NCI-H2081 (cell line): ENCODE results near the gene NBEAL2.
"Not testable (repeated sequence)": the region's sequence is repeated elsewhere in the genome, so short reads cannot be mapped to it uniquely, and the experiment has no call there.

Source experiments
- DNase-seq, 2 experiments: peaks; one replicate each; lab custom pipeline; 2025; lab: John Stamatoyannopoulos, UW

The NBEAL2 gene

DNA sequence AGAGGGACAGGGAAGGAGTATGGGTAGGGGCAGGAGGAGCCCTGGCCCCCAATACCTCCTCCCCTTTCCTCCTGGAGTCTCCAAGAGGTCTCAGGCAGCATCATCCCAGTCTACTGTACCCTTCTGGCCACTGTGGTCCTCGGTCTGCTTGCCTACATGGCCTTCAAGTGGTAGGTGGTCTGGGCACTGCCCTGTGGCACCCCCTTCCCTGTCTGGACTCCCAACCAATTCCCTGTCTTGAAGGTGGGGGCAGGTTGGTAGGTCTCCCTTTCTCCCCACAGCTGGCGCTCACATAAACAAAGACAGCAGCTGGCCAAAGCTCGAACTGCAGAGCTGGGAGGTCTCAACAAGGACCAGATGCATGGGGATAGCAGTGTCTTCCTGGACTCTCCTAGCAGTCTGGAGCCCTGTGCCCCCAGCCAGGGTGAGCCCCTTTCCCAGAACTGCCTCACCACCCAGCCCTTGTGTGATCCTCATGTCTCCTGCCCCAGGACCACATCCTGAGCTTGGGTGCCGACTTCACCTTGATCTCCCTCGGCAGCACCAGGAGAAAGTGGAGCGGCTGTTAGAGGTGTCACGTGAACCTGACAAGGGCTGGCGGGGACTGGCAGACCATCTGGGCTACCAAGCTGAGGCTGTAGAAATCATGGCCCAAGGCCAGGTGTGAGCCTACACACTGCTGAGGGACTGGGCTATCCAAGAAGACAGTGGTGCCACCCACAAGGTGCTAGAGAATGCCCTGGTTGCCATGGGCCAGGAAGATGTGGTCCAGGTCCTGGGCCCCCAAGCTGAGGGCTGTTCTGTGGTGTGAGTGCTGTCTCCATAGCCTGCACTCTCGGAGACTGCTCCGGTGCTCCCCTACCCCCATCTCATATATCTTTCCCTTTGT lies 33.1 kb downstream of the NBEAL2 start:
- DNase-seq, result no peak

DNA sequence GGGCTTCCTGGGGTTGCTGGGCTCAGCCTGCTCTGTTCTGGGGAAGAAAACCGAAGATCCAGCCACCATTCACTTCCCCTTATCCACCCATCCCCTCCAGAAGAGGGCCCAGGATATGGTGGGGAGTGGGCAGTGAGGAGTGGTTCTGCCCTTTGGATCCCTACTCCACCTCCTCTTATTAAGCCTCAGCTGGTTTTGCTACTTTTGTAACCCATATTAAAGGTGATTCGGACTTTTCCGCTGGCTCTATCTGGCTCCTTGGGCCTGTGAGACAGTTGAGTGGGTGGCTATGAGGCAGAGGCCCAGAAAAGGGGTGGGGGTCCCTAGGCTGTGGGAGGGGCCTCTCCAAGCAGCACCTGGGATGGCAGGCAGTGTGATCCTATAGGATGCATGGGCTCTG lies 33.8 kb downstream of the NBEAL2 start:
- no peak for DNase-seq

DNA sequence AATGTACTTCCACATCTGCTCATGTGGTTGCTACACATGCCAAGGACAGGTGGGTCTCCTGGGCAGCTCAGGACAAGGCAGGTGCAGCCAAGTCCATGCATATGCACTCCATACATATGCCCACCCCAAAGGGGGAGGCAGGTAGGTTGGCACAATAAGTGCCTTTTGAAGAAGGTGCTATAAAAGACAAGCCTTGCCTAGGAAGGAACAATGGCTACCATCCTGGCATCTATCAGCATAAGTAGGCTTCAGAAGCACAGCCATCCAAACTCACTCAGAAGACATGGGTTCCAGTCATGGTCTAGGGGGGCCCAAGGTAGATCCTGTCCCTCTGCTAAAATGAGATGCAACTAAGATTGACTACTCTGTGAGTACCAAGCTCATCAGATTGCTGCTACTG lies 34.6 kb downstream of the NBEAL2 start:
- DNase-seq, result no peak

DNA sequence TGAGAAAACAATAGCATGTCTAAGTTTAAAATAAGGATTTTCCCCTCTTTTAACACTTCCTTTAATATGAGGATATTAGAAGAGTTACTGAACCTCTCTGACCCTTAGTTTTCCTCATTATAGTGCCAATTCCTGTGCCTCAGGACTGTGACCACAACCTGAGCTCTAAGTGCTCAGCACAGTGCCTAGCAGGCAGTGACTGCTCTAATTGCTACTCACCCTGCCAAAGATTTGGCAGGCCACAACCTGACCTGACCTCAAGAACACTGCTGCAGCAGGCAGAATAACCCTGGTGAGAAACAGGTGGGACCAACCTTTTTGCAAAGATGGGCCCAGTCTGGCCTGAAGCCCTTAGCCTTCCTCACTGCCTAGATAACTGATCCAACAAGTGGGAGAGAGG lies 35.7 kb downstream of the NBEAL2 start:
- no peak for DNase-seq

DNA sequence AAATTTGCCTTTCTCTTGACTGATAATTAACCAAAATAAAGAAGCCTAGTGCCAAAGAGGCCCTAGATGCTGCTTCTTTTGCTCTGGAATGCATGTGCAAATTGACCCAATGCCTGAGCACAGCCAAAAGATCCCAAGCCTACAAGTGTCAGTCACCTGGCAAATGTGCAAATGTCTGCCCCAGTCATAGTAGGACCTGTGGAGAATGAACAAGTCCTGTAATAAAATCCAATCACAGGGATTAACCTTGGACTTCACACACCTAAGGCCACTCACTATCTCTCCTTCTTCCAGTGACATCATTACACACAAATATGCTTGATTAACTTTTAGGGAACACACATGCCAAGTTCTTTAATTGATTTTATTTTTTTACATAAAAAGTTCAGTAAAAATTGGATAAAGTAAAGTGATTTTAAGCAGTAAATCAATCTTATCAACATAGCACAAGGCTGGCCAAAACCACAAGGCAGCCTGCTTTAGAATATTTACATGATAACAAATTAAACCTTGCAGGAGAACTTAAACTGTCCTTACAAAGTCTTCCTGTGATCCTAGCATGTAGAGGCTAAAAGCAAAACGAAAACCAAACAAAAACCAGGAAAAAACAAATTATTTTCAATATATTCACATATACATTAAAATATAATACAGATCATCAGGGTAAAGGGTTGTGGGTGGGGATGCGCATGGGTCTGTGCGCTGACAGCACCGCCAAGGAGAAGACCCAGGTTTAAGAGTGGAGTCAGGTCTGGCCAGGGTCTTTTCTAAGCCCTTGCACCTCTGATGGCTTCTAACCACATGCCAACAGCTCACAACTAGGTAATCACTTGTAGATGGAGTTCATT lies 36.8 kb downstream of the NBEAL2 start:
- DNase-seq, result no peak

DNA sequence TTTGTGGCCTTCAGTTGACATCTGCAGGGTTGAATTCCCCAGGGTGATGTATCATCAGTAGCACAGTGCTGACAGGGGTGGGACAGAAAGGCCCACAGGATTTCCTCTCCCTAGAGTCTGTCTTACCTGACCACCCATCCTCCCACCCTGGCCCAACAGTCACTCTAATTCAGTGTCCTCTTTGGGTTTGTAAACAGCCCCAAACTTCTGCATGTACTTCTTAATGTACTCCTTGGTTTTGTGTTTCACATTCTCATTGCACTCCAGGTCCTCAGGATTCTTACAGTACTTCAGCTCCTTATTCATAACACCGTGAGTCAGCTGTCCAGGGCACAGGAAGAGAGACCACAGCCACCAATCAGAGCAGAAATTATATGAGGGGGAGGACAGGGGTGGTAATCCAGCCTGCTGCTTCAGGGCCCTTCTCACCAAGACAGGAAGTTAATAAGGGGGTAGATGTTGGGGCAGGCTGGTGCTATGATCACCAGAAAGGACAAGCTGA lies 37.5 kb downstream of the NBEAL2 start:
- no peak for DNase-seq

DNA sequence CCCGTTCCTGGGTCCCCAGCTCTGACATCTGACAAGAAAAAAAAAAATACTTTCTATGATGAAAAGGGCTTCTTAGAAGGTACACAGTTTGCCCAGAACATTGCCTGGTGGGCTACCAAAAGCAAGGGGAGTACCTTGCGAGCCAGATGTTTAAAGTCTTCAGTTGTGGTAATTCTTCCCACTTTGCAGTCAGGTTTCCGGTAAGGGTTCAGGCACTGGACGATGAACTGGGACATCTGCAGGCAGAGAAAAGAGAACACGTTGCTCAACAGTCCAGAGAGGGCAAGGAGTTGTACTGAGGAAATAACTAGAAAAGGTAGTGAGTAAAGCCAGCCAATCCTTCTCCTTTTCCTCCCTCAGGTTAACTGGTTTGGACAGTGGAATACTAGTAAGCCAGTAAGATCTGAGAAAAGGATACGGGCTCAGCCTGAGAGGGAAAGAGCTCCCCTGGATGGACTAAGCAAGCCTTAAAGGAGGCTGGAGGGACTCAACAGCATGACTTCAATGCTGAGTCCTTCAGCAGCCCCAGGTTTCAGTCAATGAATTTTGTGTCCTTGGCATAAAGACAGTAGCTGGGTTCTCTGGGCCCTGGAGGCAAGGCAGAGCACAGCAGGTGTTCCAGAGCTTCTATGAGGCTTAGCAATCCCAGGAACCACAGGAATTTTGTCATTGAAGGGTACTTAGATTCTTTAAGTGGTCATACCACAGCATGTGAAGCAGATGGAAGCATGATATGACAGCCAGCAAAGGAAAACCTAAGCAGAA lies 38.2 kb downstream of the NBEAL2 start:
- no peak for DNase-seq

DNA sequence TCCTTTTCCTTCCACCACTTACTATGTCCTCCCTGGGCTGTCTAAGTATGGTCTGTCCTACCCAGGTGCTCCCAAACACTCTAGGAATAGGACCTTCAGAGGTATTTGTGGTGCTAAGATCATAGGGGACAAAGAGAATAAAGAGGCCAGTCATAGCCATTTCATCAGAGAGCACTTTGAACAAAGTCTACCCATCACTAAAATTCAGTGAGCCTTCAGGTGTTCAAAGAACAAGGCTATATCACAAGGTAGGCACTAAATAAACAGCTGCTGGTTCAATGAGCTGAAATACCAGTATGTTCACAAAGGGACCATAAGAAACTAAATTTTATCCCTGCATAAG lies 38.8 kb downstream of the NBEAL2 start:
- DNase-seq, result no peak

DNA sequence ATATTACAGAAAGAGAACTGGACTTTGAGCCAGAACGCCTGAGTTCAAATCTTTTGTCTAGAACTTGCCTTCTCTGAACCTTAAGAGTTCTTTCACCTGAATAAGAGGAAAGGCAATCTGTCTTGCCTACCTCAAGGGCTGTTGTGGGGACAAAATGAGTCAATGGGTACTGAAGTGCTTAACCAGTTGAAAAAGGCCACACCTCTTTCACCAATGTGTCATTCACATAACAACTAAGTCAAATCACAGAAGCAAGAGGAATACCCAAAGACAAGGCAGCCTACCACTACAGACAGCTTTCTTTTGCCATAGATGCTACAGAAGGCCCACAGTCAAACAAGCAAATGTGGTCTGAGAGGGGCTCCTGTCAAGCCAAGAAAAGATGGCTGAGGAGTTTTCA lies 39.7 kb downstream of the NBEAL2 start:
- no peak for DNase-seq

DNA sequence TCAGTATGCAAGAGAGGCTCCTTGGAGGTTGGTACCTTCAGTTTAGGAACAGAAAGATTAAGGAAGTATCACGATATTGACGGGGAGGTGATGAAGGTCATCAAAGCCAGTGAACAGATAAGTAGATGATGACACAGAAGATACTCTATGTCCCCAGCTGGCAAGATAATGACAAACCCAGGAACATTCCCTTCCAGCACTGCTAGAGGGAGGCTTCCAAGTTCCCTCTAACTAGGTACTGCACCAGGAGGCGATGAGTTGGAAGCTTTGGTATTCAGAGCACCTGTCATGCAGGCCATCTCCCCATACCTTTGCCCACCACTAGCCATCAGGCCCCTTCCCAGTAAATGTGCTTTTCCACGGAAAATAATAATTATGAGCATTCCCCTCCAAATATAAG lies 40.8 kb downstream of the NBEAL2 start:
- DNase-seq, result no peak

DNA sequence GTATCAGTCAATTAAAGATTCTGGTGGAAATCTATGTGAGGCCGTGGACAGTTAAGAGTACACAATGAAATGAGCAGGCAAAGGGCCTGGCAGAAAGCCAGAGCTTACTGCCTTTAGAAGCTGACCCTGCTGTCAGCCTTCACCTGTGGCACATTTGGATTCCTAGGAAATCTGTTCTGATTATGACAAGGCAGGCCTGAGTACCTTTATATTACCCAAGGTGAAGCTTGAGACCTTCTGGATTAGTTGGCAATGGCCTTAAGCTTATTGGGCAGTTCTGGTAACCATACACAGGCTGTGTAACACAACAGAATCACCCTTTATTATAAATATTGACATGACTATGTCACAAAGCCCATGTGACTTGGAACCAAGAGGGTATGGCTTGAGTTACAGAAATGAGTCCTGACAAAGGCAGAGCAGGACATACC lies 43.2 kb downstream of the NBEAL2 start:
- DNase-seq, result peak in 1 of 2 experiments; percentile 23

DNA sequence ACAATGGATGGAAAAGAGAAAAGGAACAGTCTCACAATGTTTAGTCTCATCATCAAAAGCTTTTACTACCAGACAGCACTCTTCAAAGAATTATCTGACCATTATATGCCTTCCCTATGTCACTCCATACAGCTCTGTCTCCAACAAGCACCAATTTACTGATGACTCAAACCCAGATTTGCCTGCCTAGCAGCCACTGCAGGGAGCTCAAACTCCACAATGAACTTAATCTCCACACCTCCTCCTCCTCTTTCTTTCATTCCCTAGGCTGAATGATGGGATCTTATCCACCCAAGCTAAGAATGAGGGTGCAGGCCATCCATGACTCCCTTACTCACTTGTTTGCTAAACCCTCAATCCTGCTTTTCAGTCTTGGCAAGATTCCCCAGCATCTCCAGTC lies 45.5 kb downstream of the NBEAL2 start:
- no peak for DNase-seq

DNA sequence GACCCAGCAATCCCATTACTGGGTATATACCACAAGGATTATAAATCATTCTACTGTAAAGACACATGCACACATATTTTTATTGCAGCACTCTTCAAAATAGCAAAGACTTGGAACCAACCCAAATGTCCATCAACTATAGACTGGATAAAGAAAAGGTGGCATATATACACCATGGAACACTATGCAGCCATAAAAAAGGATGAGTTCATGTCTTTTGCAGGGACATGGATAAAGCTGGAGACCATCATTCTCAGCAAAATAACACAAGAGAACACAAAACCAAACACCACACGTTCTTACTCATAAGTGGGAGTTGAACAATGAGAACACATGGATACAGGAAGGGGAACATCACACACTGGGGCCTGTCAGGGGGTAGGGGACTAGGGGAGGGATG lies 47.0 kb downstream of the NBEAL2 start:
- not testable (repeated sequence) for DNase-seq

DNA sequence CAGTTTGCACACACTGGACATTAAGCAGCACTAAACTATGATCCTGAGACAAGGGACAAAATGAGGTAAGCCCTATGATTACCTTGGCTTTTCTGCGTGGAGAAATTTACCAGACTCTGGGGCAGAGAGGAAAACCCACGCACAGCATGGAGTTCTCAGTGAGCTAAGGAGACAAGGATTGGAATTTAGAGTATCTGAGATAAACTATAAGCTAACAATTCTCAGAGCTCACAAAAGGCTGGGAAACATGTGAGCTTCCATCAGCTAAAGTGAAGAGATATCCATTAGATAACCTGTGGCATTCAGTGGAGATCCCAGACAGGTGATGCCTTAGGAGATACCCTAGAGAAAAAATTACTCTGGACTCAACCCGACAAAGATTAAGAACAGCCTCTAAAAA lies 48.7 kb downstream of the NBEAL2 start:
- DNase-seq, result no peak

DNA sequence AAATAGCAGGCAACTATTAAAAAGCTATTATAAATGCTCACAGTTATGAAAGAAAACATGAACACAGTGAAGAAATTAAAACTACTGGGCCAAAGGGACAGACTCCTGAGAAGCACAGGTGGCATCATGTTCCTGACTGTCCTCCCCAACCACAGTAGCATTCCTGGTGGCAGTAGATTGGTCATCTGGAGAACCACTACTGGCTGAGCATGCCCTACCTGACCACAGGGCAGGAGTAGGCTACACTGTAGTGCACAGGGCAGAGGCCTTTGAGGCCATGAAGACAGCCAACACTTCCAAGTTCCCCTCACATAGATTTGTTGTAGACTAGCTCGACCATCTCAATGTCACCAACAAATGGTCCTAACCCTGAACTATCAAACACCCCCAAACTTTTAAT lies 49.2 kb downstream of the NBEAL2 start:
- DNase-seq, result no peak

DNA sequence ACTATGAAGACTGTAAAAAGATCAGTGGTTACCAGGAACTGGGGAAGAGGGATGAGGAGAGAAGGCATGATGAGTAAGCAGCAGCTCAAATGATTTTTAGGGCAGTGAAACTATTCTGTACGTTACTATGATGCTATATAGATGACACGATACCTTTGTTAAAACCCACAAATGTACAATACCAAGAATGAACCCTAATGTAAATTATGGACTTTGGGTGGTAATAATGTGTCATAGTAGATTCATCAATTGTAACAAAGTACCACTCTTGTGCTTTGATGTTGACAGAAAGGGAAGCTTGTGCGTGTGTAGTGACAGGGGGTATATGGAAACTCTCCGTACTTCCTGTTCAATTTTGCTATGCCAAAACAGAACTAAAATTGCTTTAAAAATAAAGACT lies 51.6 kb downstream of the NBEAL2 start:
- DNase-seq, result peak in 1 of 2 experiments; percentile 10

DNA sequence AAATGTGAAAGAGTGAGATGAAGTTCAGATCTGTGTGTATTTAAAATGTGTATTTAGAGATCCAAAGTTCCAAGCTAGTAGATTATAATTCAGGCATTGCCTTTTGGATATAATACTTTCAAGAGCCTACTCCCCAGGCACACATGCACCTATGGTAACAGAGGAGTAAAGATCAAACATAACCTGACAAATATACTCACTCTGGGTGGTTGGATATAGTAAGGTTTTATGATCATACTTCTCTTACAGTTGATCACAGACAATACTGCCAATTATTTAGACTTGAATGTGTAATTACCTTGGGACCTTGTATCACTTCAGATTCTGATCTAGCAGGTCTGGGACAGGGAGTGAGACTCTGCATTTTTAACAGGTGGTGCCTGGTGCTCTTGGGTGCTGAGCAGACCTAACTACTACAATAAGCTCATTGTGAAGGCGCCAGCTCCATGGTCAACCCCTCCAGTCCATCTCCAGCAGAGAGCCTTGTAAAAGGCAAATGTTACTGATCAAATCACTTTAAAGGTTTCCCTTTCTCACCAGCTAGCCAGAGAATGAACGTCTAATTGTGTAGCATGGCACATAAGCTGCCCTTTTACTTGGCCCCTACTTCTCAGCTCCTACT lies 55.5 kb downstream of the NBEAL2 start:
- no peak for DNase-seq

DNA sequence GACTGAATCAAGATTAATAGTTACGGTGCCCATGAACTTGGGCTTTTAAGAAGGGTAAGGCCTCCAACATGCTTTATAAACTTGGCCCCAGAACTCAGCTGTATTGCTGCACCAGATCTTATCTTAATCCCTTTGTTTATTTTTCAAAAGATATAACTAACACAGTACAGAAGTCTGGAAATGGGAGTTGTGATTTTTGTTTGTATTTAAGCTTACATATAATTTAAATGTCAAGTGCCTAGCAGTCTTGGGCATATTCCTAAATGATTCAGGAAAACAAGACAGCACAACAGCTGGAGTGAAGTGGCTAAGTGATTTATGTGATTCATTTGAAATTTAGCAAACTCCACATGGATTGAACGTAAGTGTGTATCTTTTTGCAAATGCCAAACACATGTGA lies 56.2 kb downstream of the NBEAL2 start:
- no peak for DNase-seq

DNA sequence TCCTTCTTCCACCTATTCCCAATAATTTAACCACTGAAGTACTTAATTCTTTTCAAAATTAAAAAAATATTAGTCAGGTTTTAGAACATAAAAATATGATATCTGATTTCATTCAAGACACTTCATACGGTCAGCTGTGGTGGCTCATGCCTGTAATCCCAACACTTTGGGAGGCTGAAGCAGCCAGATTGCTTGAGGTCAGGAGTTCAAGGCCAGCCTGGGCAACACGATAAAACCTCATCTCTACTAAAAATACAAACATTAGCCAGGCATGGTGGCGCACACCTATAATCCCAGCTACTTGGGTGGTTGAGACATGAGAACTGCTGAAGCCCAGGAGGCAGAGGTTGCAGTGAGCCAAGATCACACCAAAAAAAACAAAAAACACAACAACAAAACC lies 56.7 kb downstream of the NBEAL2 start:
- DNase-seq, result no peak

DNA sequence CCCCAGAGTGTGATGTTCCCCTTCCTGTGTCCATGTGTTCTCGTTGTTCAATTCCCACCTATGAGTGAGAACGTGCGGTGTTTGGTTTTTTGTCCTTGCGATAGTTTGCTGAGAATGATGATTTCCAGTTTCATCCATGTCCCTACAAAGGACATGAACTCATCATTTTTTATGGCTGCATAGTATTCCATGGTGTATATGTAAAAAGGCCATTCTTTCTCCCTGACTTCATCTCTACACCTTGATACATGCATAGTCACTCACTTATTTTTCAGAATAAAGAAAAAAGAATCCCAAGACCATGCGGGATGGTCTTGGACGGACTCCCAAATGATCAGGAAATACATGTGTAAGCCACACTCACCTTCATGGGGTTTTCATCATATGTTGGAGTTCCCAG lies 57.8 kb downstream of the NBEAL2 start:
- not testable (repeated sequence) for DNase-seq

DNA sequence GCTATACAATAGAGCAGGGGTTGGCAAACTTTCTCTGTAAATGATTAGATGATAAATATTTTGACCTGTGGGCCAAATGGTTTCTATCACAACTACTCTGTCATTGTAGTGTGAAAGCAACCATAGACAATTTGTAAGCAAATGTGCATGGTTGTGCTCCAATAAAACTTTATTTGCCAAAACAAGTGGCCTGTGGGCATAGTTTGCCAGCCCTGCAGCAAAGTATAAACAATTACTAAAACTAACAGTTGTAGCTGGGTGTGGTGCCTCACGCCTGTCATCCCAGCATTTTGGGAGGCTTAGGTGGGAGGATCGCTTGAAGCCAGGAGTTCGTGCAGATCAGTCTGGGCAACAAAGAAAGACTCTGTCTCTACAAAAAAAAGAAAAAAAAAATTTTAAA lies 61.6 kb downstream of the NBEAL2 start:
- DNase-seq, result no peak

DNA sequence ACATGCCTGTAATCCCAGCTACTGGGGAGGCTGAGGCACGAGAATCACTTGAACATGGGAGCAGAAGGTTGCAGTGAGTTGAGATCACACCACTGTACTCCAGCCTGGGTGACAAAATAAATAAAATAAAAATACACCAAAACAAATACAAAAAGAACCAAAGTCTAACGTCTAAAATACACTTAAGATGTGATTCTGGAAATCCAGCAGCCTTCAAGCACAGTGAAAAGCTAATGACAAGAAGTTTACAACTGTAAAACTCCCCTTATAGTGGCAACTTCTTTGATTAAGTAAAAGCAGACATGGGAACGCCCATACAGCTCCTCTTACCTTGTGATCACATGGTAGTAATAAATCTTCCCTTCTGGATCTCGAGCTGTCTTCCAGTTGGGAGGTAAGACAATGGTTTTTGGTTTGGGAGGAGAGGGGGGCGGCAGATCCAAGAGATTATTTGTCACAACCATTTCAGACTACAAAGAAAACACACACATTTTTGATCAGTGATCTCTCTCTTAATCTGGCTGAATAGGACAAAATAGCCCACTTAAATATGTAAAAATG lies 62.8 kb downstream of the NBEAL2 start:
- no peak for DNase-seq
